Activated CD8-positive, alpha-beta memory T cell treated with anti-CD3 and anti-CD28 coated beads for 24 hours (primary cell): ENCODE measurements around the gene GRIN1.

Experiments
- DNase-seq: peaks from one replicate; pipeline ENCODE4 v3.0.0-alpha.2; 2020

The GRIN1 gene

DNA sequence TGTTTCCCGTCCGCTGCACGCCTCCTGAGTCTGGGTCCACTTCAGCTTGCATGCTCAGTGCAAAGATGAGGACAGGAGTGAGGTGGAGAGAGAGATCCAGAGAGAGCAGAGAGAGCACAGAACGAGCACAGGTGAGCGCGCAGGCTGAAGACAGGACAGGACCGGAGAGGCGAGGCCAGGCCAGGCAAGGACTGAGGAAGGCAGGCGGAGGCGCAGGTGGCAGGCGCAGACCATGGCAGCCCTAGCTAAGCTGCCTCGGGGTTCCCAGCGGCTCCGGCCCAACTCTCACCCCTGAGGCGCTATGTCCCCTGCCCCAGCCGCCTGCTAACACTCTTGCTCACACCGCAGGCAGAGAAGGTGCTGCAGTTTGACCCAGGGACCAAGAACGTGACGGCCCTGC lies 9.7 kb downstream of the GRIN1 start:
- DNase-seq, result no peak

DNA sequence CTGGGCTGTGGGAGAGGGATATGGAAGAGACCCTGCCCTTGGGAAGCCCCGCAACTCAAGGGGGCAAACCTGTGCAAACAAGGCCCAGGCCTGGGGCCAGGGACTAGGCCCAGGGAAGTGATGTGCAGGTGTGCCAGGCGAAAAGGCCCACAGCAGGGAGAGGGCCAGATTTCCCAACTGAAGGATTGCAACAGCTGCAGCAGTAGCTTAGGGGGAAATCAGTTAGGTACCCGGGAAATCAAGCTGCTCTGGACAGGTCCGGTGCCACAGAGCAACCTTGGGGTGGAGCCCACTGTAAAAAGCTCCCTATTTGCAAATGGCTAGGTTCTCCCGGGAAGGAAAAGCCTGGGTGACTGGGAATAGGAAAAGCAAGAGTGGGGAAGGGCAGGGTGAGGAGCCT lies 10.4 kb downstream of the GRIN1 start:
- no peak for DNase-seq

- no peak for DNase-seq
Observed at GRCh38 chr9:137149942-137150616, 11.1 kb downstream of the GRIN1 start.

DNA sequence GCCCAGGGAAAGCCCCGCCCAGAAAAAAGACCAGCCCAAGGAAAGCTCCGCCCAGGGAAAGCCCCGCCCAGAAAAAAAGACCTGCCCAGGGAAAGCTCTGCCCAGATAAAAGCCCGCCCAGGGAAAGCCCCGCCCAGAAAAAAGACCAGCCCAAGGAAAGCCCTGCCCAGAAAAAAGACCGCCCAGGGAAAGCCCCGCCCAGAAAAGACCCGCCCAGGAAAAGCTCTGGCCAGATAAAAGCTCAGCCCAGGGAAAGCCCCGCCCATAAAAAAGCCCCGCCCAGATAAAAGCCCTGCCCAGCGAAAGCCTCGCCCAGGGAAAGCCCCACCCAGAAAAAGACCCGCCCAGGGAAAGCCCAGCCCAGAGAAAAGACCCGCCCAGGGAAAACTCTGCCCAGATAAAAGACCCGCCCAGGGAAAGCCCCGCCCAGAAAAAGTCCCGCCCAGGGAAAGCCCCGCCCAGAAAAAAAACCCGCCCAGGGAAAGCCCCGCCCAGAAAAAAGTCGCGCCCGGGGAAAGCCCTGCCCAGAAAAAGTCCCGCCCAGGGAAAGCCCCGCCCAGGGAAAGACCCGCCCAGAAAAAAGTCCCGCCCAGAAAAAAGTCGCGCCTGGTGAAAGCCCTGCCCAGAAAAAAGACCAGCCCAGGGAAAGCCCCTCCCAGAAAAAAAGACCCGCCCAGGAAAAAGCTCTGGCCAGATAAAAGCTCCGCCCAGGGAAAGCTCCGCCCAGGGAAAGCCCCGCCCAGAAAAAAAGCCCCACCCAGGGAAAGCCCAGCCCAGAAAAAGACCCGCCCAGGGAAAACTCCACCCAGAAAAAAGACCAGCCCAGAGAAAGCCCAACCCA lies 11.9 kb downstream of the GRIN1 start:
- peak; percentile 84 for DNase-seq

DNA sequence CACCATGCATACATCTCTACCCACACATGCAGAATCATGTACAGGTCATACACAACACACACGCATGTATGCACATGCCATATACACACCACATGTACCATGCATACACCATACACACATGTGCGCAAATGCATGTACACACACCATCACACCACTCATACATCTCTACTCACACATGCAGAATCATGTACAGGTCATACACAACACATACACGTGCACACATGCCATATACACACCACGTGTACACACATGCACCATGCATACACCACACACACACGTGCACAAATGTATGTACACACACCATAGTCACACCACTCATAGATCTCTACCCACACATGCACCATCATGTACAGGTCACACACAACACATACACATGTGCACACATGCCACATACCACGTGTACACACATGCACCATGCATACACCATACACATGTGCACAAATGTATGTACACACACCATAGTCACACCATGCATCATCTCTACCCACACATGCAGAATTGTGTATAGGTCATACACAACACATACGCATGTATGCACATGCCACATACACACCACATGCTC lies 14.0 kb downstream of the GRIN1 start:
- DNase-seq, result no peak

DNA sequence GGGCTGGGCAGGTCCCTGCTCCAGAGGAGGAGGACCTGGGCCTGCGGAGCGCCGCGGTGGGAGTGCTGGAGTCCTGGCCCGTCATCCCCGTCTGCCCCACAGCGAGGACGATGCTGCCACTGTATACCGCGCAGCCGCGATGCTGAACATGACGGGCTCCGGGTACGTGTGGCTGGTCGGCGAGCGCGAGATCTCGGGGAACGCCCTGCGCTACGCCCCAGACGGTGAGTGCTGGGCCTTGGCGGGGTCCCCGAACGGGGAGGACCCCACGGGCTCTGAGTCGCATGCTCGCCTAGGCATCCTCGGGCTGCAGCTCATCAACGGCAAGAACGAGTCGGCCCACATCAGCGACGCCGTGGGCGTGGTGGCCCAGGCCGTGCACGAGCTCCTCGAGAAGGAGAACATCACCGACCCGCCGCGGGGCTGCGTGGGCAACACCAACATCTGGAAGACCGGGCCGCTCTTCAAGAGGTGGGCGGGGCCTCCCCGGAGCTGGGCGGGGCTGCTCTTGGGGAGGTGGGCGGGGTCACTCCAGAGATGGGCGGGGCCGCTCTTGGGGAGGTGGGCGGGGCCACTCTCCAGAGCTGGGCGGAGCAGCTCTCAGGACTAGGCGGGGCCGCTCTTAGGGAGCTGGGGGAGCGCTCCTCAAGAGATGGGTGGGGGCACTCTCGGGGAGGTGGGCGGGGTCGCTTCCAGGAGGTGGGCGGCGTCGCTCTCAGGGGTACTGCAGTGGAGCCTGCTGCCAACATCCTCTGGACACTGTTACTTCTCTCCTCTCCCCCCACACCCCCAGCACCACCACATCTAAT lies 17.8 kb downstream of the GRIN1 start:
- DNase-seq, result peak; percentile 83

DNA sequence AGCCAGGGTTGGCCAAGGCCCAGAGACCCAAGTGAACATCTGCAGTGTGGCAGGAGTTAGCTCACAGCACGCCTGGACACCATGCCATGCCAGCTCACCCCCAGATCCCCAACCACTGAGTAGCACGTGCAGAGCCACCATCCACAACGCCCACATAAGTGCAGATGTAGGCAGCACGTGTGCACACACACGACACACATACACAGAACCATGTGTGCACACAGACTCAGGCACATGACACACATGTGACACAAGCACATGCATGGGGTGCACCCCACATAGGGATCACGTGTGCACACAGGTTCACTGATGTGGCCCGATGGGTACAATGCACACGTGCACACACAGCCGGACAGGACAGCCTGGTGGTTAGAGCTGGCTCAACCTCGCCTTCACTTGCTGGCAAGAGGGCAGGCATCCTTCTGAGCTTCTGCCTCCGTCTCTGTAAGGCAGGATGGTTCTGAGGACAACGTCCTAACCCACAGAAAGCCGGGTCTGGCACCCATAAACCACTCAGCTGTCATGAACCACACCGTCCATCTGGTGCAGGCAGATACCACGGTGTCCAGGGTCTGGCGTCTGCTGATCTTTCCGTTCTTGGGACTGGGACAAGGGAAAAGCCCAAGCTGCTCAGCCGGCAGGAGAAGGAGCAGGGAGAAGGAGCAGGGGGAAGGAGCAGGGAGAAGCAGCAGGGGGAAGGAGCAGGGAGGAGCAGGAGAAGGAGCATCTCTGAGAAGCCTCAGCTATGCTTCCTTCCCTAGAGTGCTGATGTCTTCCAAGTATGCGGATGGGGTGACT lies 18.9 kb downstream of the GRIN1 start:
- DNase-seq, result no peak

DNA sequence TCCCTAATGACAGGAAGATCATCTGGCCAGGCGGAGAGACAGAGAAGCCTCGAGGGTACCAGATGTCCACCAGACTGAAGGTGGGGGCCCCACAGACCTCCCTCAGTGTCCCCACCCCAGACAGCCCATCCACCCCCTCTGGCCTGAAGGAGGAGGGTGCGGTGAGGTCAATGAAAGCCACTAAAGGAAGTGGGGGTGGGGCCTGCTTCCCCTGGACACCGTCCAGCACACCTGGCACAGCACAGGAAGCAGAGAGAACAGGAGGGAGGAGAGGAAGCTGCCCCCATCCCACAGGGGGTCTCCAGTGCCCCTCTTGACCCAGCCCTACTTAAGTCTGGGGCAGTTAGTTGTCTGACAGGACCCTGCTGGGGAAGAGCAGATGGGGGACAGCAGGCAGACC lies 19.7 kb downstream of the GRIN1 start:
- DNase-seq, result no peak

GRCh38 chr9:137159105-137160053 lies 20.4 kb downstream of the GRIN1 start:
- no peak for DNase-seq

GRCh38 chr9:137160054-137160425 lies 21.1 kb downstream of the GRIN1 start:
- DNase-seq, result no peak

DNA sequence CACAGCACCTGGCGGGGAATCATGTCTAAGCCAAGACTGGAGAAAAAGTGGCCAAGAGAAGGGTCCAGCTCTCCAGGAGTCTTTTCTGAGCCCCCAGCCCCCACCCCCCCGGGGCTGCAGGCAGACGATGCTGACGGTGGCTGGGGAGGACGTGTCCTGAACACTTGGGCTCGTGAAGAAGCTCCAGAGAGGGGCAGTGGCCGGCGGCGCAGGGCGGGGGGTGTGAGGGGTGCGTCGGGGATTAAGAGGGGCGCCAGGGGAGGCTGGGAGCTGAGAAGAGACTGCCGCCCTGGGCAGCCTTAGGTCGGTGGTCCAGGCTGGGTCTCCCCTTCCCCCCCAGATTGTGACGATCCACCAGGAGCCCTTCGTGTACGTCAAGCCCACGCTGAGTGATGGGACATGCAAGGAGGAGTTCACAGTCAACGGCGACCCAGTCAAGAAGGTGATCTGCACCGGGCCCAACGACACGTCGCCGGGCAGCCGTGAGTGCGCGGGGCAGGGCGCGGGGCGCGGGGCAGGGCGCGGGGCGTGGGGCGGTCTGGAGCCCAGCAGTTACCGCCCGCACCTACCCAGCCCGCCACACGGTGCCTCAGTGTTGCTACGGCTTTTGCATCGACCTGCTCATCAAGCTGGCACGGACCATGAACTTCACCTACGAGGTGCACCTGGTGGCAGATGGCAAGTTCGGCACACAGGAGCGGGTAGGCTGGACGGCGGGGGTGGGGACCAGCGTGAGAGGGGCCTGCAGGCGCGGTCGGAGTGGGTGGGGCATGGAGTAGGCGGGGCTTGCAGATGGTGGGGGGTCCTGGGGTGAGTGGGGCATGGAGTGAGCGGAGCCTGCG lies 22.0 kb downstream of the GRIN1 start:
- DNase-seq, result no peak

DNA sequence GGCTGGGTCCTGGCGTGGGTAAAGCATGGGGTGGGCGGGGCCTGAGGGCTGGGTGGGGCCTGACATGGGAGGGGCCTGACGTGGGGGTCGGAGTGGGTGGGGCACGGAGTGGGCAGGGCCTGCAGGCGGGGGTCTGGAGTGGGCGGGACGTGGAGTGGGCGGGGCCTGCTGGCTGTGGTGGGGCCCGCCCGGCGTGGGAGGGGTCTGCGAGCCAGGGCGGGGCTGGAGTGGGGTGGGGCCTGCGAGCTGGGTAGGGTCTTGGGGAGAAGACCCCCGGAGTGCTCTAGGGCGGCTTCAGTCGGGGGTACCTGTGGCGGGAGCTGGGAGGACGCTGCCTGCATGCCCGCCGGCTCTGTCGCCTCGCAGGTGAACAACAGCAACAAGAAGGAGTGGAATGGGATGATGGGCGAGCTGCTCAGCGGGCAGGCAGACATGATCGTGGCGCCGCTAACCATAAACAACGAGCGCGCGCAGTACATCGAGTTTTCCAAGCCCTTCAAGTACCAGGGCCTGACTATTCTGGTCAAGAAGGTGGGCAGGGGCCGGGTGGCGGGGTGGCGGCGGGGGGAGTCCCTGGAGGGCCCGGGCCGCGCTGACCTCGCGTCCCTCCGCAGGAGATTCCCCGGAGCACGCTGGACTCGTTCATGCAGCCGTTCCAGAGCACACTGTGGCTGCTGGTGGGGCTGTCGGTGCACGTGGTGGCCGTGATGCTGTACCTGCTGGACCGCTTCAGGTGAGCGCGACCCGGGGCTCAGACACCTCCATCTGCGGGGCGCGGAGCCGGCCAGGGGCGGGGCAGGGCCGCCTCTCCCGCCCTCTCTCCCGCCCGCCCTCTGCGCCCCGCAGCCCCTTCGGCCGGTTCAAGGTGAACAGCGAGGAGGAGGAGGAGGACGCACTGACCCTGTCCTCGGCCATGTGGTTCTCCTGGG lies 22.9 kb downstream of the GRIN1 start:
- no peak for DNase-seq

DNA sequence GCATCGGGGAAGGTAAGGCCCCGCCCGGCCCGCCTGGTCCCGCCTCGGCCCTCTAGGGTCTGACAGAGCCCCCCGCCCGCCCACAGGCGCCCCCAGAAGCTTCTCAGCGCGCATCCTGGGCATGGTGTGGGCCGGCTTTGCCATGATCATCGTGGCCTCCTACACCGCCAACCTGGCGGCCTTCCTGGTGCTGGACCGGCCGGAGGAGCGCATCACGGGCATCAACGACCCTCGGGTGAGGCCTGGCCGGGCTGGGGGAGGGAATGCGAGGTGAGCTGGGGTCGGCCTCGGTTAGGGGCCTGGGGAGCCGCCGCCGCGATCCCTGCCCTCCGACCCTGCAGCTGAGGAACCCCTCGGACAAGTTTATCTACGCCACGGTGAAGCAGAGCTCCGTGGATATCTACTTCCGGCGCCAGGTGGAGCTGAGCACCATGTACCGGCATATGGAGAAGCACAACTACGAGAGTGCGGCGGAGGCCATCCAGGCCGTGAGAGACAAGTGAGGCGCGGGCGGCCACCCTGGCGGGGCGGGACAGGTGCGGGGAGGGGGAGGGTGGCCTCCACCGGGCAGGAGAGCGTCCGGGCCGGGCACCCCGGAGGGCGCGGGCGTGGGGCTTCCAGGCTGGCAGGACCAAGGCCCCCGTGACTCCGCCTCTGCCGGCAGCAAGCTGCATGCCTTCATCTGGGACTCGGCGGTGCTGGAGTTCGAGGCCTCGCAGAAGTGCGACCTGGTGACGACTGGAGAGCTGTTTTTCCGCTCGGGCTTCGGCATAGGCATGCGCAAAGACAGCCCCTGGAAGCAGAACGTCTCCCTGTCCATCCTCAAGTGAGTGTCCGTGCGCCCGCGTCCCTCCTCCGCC lies 23.8 kb downstream of the GRIN1 start:
- no peak for DNase-seq

- DNase-seq, result no peak
Observed at GRCh38 chr9:137163365-137163715, 24.4 kb downstream of the GRIN1 start.

DNA sequence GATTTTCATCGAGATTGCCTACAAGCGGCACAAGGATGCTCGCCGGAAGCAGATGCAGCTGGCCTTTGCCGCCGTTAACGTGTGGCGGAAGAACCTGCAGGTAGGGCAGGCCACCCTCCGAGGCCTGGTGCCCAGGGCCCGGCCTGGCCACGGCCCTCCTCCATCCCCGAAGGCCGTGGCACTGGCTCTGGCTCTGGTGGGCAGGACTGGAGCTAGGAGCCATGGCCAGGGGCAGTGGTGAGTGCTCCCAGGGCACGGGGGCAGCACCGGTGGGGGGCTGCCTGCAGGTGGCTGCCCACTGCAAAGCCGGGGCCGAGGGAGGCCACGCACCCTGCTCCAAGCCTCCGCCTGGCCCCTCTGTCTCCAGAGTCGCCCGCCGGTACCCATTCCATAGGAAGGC lies 24.9 kb downstream of the GRIN1 start:
- DNase-seq, result no peak

DNA sequence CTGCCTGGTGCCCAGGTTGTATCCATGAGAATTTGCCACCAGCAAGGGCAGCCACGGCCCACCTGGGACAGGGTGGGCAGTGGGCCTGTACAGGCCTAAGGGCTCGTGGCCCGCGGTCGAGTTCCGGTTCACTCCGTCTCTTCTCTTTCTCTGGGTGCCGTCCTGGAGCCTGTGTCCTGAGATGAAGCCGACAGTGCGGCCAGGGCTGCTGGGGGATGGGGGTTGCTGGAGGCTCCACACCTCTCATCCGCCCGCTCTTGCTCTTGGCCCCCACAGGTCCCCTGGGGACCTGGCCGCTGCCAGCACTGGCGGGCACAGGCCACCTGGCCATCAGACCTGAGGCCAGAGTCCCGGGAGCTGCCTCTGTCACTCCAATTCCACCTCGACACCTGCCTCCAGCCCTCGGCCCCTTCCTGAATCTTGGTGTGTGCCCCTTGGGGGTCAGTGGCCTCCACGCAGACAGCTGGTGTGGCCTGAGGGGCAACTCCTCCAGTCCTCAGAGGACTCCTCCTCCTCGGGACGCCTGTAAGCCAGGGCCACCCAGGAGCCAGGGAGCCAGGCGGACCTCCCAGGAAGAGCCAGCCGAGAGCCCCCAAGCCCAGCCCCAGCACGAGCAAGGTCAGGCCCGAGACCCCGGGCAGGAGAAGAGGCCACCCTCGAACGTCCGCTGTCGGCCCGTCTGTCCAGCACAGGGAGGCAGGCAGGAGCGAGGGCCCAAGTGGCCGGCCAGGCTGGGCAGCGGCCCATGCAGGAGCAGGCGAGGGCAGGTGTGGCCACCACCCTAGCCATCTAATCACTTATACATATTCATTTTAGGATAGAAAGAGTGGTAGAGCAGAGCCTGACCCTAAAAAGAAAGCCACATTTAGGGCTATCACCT lies 25.7 kb downstream of the GRIN1 start:
- no peak for DNase-seq

DNA sequence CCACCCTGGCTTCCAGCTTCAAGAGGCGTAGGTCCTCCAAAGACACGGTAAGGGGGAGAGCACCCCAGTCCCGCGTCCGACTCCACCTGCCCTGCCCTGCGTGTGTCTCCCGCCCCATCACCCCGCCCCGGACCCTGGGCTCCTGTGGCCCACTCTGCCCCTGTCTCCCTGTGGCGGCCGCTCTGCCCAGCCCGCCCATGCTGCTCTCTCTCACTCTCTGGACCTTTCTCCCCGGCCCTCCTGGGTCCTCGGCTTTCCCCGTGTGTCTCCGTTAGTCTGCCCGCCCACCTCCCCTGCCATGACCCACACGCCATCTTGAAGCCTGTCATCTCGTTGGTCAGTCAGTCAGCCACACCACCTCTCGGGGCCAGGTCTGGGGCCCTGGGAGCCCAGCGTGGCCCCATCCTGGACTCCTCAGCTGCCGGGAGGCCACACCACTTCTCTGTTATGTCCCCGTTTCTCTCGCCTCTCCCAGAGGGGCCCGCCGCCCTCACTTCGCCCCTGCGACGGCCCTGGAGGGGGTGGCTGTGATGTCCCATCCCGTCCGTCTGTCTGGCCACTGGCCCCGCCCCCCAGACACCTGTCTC lies 26.4 kb downstream of the GRIN1 start:
- no peak for DNase-seq
